ENCODE results near the gene ENO4.

The ENO4 gene

DNA sequence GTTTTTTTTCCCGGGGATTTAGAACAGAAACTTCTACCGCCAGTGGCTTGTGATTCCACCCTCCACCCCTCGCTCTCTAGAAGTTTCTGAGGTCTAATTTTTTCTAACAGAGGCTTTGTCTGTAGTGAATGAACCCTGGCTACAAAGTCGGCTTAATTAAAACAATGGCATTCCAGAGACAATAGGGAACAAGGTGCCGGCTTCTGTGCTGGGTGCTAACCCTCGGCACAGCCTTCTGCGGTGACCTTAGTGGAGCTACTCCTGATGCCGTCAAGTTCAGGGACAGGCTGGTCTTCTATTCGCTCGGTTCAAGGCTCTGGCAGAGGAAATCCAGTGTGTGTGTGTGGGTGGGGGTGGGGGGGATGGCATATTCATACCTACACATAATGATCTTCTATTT is 32.1 kb upstream of the ENO4 start:
- TF ChIP-seq, protein P1, sequence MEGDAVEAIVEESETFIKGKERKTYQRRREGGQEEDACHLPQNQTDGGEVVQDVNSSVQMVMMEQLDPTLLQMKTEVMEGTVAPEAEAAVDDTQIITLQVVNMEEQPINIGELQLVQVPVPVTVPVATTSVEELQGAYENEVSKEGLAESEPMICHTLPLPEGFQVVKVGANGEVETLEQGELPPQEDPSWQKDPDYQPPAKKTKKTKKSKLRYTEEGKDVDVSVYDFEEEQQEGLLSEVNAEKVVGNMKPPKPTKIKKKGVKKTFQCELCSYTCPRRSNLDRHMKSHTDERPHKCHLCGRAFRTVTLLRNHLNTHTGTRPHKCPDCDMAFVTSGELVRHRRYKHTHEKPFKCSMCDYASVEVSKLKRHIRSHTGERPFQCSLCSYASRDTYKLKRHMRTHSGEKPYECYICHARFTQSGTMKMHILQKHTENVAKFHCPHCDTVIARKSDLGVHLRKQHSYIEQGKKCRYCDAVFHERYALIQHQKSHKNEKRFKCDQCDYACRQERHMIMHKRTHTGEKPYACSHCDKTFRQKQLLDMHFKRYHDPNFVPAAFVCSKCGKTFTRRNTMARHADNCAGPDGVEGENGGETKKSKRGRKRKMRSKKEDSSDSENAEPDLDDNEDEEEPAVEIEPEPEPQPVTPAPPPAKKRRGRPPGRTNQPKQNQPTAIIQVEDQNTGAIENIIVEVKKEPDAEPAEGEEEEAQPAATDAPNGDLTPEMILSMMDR (IDR thresholded peaks at IDR 0.05; ENCODE audit: low read length, missing control alignments) = no peak
- H3K4me3 ChIP-seq (replicated peaks; ENCODE audit: low read depth, low read length) = no peak overlapping the region
- DNase-seq (ENCODE audit: low read depth) = no peak

DNA sequence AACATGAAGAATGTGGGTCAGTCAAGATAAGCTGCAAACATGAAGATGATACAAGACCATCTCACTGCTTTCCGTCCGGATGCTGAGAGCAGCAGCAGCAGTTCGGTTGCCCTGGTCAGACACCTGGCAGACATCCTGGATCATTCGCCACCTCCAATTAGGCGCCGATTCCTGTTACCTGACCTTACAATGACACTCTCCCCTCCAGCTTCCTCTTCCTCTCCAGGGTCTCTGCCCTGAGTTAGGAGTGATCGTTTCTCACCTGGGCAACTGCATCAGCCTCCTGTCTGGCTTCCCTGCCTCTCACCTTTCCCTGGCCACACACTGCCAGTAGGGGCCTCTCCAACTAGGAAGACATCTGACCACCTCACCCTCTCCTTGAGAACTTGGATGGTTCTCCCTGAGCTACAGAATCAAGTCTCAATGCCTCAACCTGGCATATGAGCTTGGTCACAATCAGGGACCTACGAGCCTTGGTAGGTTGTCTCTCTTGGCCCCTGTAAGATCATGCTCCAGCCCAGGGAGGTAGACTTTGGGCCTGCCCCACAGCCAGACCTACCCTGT is 31.4 kb upstream of the ENO4 start:
- no peak overlapping the region for H3K4me3 ChIP-seq (replicated peaks; ENCODE audit: low read depth, low read length)
- DNase-seq (ENCODE audit: low read depth) = no peak
- TF ChIP-seq, protein P1 (IDR thresholded peaks at IDR 0.05; ENCODE audit: low read length, missing control alignments) = no peak

DNA sequence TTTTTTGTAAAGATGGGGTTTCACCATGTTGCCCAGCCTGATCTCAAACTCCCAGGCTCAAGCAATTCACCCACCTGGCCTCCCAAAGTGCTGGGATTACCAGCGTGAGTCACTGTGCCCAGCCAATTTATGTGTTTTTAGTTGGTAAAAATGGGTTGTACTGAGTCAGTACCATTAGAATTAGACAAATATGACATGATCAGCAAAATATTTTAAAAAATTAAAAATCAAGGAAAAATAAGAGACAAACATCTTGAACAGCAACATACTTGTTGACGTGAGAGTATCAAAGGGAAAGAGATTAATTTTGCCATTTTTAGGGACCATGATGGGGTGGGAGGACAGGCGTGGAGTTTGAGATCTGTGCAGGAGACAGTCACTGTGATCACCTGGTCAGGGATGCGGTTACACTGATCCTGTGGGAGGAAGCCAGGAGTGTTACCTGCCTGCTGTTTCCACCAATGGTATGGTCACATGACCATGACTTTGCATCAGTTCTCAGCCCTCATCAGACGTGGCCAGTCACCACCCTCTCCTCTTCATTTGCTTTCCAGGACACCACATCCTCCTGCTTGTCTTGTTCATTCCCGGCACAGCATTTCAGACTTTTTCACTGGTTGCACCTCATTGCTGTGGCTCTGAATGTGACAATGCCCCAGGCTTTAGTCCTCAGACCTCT is 29.2 kb upstream of the ENO4 start:
- TF ChIP-seq, protein P1 (IDR thresholded peaks at IDR 0.05; ENCODE audit: low read length, missing control alignments) = no peak
- no peak for DNase-seq (ENCODE audit: low read depth)
- H3K4me3 ChIP-seq (replicated peaks; ENCODE audit: low read depth, low read length) = no peak overlapping the region

DNA sequence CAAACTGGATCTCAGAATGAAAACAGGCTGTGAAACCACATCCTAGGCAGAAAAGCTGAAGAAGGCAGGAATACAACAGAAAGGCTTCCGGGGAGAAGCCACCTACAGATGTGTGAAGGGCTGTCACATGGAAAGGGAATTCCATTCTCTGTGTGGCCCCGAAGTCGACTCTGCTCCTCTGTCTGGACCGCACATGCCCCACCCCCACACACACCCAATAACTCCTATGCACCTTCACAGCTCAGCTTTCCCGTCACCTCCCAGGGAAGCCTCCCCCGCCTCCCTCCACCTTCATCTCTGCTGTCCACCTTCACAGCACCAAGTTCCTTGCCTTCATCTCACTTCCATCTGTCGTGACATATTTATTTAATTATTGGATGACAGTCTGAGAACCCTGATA is 23.4 kb upstream of the ENO4 start:
- H3K4me3 ChIP-seq (replicated peaks; ENCODE audit: low read depth, low read length) = no peak overlapping the region
- TF ChIP-seq, protein P1 (IDR thresholded peaks at IDR 0.05; ENCODE audit: low read length, missing control alignments) = no peak
- no peak for DNase-seq (ENCODE audit: low read depth)

DNA sequence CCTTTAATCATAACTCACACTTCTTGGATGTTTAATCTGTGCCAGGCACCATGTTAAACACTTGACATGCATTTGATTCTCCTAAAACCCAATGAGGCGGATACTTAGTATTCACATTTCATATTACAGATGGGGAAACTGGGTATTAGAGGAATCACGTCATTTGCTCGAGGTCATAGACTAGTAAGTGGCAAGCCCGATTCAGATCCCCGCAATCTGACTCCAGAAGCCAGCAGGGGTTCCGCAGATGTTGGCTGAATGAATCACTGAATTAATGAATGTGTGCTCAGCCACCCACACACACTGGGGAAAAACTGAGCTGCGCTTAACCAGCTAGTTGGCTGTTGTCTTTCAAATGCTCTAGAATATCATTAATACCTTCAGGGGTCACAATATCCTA is 22.5 kb upstream of the ENO4 start:
- TF ChIP-seq, protein P1 (IDR thresholded peaks at IDR 0.05; ENCODE audit: low read length, missing control alignments) = no peak
- no peak for DNase-seq (ENCODE audit: low read depth)
- no peak overlapping the region for H3K4me3 ChIP-seq (replicated peaks; ENCODE audit: low read depth, low read length)

DNA sequence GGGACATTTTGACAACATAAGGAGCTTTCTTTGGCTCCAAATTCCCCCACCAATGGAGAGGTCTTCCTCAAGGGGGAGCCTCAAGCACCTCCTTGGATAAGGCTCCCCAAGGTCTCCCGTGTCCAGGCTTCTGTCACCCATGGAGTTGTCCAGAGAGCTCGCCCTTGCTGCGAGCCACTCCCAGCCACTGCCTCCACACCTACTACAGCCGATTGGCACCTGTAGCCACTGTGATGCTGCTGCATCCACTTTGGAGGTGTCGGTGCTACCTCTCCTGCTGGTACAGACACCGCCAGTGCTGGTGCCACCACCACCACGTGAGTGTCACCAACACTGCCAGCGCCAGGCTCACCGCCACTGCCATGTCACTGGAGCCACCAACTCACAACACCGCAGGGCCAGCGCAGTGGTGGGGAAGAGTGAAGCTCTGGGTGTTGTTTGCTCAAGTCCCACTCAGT is 22.1 kb upstream of the ENO4 start:
- no peak for DNase-seq (ENCODE audit: low read depth)
- TF ChIP-seq, protein P1 (IDR thresholded peaks at IDR 0.05; ENCODE audit: low read length, missing control alignments) = no peak
- no peak overlapping the region for H3K4me3 ChIP-seq (replicated peaks; ENCODE audit: low read depth, low read length)

DNA sequence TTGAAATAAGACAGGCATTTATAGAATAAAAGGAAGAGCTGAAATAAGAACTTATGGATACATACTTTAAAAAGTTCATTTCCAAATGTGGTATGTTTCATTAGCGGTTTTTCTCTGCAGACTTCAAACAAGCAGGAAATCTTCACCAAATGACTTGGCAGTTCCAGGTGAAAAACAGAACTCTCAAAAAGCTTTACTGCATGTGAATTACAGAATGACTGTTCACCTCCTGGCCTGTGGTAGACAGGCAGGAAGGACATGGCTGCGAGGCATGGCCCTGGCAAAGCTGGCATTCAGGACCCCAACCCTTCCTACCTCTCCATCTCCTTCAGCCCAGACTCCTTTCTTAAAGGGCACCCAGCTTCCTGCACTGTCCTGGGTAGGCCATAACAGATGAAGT is 21.2 kb upstream of the ENO4 start:
- no peak overlapping the region for H3K4me3 ChIP-seq (replicated peaks; ENCODE audit: low read depth, low read length)
- no peak for DNase-seq (ENCODE audit: low read depth)
- TF ChIP-seq, protein P1 (IDR thresholded peaks at IDR 0.05; ENCODE audit: low read length, missing control alignments) = no peak

Data from fibroblast of pulmonary artery (primary cell).